GM12891 (cell line): ENCODE results near the gene SLC38A10.

Experiments used
- POLR2A ChIP-seq: IDR thresholded peaks from 2 replicates; pipeline ENCODE4 v1.6.1; 2011; ENCODE audit warnings: low read depth, low read length, control low read depth
- POLR2AphosphoS5 ChIP-seq: IDR thresholded peaks from 2 replicates; pipeline ENCODE4 v1.6.1; 2011; ENCODE audit warnings: low read depth, low read length, control low read depth
- TAF1 ChIP-seq: IDR thresholded peaks from 2 replicates; pipeline ENCODE4 v1.6.1; 2011; ENCODE audit warnings: low read depth, low read length, control low read depth

GRCh38 chr17:81250286-81251093 is 44.6 kb downstream of the SLC38A10 start:
- TF ChIP-seq TAF1 = no peak
- TF ChIP-seq POLR2A = no peak
- no peak for TF ChIP-seq POLR2AphosphoS5
